Measurements from ENCODE around the gene MPZL2.

The MPZL2 gene

GRCh38 chr11:118304568-118305248, 40.6 kb upstream of the MPZL2 start, which contains the start of gene CD3E:
Gene CD3E, plus strand, starts transcription at chr11:118304730. Its CDS starts 223 bp downstream, at chr11:118304953.
- no peak within 1 kb of the TSS for H3K4me3 ChIP-seq (ENCODE audit: low read depth, low read length)
- H3K27me3 ChIP-seq (ENCODE audit: control insufficient read depth, insufficient read depth, low read length): no peaks in the 10 kb centered on the region
- H3K9me3 ChIP-seq (ENCODE audit: control insufficient read depth, low read length): no peaks in the 10 kb centered on the region
- no peak within 1 kb of the TSS for H3K9ac ChIP-seq
- no peak within 1 kb of the TSS for H3K27ac ChIP-seq
- no peaks in the 10 kb centered on the region for H3K36me3 ChIP-seq (ENCODE audit: control insufficient read depth, insufficient read depth, low read length)
- no peak within 1 kb of the TSS for H2AFZ ChIP-seq
- TF ChIP-seq CTCF (IDR thresholded peaks at IDR 0.05): no peak
- no peaks in the 10 kb centered on the region for H3K4me1 ChIP-seq
- no peaks in the 10 kb centered on the region for H3K79me2 ChIP-seq
- no peak within 1 kb of the TSS for H3K4me2 ChIP-seq (ENCODE audit: low read length)

DNA sequence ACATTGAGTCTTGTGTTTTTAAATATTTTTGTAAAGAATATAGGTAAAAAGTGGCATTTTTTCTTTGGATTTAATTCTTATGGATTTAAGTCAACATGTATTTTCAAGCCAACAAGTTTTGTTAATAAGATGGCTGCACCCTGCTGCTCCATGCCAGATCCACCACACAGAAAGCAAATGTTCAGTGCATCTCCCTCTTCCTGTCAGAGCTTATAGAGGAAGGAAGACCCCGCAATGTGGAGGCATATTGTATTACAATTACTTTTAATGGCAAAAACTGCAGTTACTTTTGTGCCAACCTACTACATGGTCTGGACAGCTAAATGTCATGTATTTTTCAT, 40.1 kb upstream of the MPZL2 start:
- Histone ChIP-seq H3K4me1 (no peaks in the 10 kb centered on the region), H3K9me3 (ENCODE audit: control insufficient read depth, low read length) (no peaks in the 10 kb centered on the region), H3K79me2 (no peaks in the 10 kb centered on the region), H3K4me3 (ENCODE audit: low read depth, low read length) (no peak overlapping the region), H3K27ac (no peak overlapping the region), H3K36me3 (ENCODE audit: control insufficient read depth, insufficient read depth, low read length) (no peaks in the 10 kb centered on the region), H3K9ac (no peak overlapping the region), H3K4me2 (ENCODE audit: low read length) (no peak overlapping the region), H3K27me3 (ENCODE audit: control insufficient read depth, insufficient read depth, low read length) (no peaks in the 10 kb centered on the region), H2AFZ (no peak overlapping the region)
- no peak for TF ChIP-seq CTCF (IDR thresholded peaks at IDR 0.05)

DNA sequence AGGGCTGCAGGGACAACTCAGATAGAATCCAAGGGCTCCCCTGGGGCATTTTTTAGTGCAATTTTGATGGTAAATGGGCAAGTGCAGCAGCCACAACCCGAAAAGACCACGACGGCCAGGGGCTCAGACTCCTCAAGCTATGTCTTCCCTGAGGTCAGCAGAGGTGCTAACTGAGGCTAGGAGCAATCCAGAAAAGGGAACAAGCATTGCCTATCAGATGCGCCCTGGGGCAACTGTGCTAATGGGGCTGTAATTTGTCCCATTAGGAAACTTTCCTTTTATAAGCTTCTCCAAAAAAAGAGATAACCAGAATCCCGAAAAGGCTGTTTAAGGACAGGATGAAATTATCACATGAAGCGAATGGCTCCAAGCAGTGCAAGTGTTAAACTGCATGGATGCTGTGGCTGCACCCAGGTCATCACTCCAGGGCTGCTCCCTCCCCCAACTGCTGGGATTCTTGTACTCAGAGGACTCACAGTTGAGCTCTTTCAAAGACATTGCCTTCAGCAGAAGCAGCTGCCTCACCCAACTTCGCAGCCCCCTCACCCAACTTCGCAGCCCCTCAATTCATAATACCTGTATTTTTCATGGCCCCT, 37.6 kb upstream of the MPZL2 start:
- Histone ChIP-seq H3K4me3 (ENCODE audit: low read depth, low read length) (no peak overlapping the region), H3K4me2 (ENCODE audit: low read length) (no peak overlapping the region), H2AFZ (no peak overlapping the region), H3K36me3 (ENCODE audit: control insufficient read depth, insufficient read depth, low read length) (no peaks in the 10 kb centered on the region), H3K27me3 (ENCODE audit: control insufficient read depth, insufficient read depth, low read length) (no peaks in the 10 kb centered on the region), H3K27ac (no peak overlapping the region), H3K9ac (no peak overlapping the region), H3K9me3 (ENCODE audit: control insufficient read depth, low read length) (no peaks in the 10 kb centered on the region), H3K4me1 (no peaks in the 10 kb centered on the region), H3K79me2 (no peaks in the 10 kb centered on the region)
- TF ChIP-seq CTCF (IDR thresholded peaks at IDR 0.05): no peak

- Histone ChIP-seq H3K27me3 (ENCODE audit: control insufficient read depth, insufficient read depth, low read length) (no peaks in the 10 kb centered on the region), H3K36me3 (ENCODE audit: control insufficient read depth, insufficient read depth, low read length) (no peaks in the 10 kb centered on the region), H3K4me2 (ENCODE audit: low read length) (no peak overlapping the region), H3K4me3 (ENCODE audit: low read depth, low read length) (no peak overlapping the region), H2AFZ (no peak overlapping the region), H3K4me1 (no peaks in the 10 kb centered on the region), H3K9me3 (ENCODE audit: control insufficient read depth, low read length) (no peaks in the 10 kb centered on the region), H3K79me2 (no peaks in the 10 kb centered on the region), H3K27ac (no peak overlapping the region), H3K9ac (no peak overlapping the region)
- peak; percentile 40 for TF ChIP-seq CTCF (IDR thresholded peaks at IDR 0.05)
Measured at GRCh38 chr11:118295815-118296454, 31.8 kb upstream of the MPZL2 start.

All from parathyroid adenoma (tissue), 2 donors.